OCI-LY7 (cell line): Measurements from ENCODE around the gene NAA80.

ENCODE experiments used
- EZH2phosphoT487 ChIP-seq: fragments of 200-600 bp; sonication (generic); IDR thresholded peaks from 2 replicates; pipeline ENCODE4 v1.6.1; 2018; ENCODE audit warnings: low read depth, borderline replicate concordance, mild to moderate bottlenecking, mixed run types, antibody characterized with exemption, low read length, moderate library complexity, mixed read lengths
- TF ChIP-seq, protein P1 (sequence below): fragments of 200-600 bp; sonication (generic); conservative IDR thresholded peaks from 2 replicates; pipeline ENCODE4 v1.5.1; 2014; ENCODE audit warnings: mild to moderate bottlenecking, antibody characterized with exemption, low read length, moderate library complexity, mixed read lengths

DNA sequence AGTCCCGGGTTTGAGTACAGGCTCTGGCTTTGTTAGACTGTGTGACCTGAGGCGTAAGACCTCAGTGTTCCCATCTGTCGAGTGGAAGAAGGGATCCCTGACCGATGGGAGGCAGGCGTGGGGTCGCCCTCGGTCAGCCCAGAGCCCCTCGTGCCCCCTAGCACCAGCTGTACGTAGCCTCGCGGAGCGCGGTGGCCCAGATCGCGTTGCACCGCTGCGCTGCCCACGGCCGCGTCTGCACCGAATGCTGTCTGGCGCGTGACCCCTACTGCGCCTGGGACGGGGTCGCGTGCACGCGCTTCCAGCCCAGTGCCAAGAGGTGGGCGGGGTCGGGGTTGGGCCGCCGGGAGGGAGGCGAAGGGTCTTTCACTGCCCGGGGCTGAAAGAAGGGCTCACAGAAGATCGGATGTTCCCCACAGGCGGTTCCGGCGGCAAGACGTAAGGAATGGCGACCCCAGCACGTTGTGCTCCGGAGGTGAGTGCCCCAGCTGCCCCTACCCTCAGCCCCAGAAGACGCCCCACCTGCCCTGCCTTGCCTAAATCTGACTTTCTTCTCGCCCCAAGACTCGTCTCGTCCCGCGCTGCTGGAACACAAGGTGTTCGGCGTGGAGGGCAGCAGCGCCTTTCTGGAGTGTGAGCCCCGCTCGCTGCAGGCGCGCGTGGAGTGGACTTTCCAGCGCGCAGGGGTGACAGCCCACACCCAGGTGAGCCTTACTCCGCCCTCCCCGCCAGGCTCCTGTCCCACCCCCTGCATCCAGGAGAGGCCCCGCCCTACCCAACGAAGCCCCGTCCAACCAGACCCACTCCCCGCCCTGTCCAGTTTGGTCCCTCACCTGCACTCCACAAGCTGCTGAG lies 23.8 kb downstream of the NAA80 start:
- TF ChIP-seq, protein P1, sequence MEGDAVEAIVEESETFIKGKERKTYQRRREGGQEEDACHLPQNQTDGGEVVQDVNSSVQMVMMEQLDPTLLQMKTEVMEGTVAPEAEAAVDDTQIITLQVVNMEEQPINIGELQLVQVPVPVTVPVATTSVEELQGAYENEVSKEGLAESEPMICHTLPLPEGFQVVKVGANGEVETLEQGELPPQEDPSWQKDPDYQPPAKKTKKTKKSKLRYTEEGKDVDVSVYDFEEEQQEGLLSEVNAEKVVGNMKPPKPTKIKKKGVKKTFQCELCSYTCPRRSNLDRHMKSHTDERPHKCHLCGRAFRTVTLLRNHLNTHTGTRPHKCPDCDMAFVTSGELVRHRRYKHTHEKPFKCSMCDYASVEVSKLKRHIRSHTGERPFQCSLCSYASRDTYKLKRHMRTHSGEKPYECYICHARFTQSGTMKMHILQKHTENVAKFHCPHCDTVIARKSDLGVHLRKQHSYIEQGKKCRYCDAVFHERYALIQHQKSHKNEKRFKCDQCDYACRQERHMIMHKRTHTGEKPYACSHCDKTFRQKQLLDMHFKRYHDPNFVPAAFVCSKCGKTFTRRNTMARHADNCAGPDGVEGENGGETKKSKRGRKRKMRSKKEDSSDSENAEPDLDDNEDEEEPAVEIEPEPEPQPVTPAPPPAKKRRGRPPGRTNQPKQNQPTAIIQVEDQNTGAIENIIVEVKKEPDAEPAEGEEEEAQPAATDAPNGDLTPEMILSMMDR = no peak
- no peak for TF ChIP-seq EZH2phosphoT487
